SU-DHL-6 (cell line): ENCODE results near the gene GPR63.

Experiments used
- EZH2phosphoT487 ChIP-seq: fragments of 200-600 bp; sonication (generic), shearing (Covaris generic); conservative IDR thresholded peaks from 2 replicates; pipeline ENCODE4 v1.6.1; 2018; ENCODE audit warnings: mild to moderate bottlenecking, antibody characterized with exemption, low read length, moderate library complexity, mixed read lengths
- TF ChIP-seq, protein P1 (sequence below): fragments of 200-600 bp; sonication (generic); IDR thresholded peaks from one replicate; pipeline ENCODE4 v1.5.1; 2017; ENCODE audit warnings: antibody characterized with exemption, mild to moderate bottlenecking, low read length, moderate library complexity; ENCODE audit not compliant: insufficient read depth, poor library complexity, severe bottlenecking

DNA sequence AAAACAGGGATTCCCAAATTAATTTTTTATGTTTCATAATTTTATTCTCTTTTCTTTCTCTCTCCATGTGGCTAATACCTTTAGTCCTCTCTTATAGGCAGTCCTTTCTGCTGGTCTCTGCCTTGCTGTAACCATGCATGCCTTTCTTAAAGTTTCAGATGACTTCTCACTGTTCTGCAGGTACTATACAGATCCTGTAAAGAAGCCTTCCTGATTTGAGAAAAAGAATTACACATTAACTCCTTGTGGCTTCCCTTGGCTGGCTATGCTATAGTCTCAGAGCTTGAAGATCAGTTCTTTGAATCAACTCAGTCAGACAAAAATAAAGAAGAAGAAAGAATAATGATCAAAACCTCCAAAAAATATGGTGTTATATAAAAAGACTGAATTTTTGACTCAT, 7.3 kb upstream of the GPR63 start:
- TF ChIP-seq, protein P1, sequence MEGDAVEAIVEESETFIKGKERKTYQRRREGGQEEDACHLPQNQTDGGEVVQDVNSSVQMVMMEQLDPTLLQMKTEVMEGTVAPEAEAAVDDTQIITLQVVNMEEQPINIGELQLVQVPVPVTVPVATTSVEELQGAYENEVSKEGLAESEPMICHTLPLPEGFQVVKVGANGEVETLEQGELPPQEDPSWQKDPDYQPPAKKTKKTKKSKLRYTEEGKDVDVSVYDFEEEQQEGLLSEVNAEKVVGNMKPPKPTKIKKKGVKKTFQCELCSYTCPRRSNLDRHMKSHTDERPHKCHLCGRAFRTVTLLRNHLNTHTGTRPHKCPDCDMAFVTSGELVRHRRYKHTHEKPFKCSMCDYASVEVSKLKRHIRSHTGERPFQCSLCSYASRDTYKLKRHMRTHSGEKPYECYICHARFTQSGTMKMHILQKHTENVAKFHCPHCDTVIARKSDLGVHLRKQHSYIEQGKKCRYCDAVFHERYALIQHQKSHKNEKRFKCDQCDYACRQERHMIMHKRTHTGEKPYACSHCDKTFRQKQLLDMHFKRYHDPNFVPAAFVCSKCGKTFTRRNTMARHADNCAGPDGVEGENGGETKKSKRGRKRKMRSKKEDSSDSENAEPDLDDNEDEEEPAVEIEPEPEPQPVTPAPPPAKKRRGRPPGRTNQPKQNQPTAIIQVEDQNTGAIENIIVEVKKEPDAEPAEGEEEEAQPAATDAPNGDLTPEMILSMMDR, result no peak
- TF ChIP-seq EZH2phosphoT487, result no peak
